GM12872 (cell line): ENCODE data around the gene SPDL1.

Experiments
- CTCF ChIP-seq: IDR thresholded peaks from 3 replicates; pipeline ENCODE4 v1.5.1; 2011; ENCODE audit warnings: low read depth, mild to moderate bottlenecking, low read length, moderate library complexity; ENCODE audit not compliant: insufficient read depth

The SPDL1 gene

DNA sequence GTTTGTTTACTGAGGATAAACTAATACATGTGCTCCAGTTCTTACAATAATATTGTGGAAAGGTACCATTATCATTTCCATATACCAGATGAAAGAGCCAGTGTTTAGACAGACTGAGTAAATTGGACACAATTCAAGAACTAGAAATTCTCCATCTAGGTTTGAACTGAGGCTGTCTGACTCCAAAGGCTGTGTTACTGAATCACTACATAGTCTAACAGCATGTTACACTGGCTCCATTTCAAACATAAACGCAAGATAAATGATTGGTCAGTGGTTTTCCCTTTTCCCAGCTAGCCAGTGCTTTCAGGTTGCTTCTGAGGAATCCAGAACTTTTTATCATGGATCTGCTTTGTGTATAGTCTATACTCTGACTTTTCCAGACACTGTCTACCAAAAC is 8.1 kb downstream of the SPDL1 start:
- no peak for TF ChIP-seq CTCF

DNA sequence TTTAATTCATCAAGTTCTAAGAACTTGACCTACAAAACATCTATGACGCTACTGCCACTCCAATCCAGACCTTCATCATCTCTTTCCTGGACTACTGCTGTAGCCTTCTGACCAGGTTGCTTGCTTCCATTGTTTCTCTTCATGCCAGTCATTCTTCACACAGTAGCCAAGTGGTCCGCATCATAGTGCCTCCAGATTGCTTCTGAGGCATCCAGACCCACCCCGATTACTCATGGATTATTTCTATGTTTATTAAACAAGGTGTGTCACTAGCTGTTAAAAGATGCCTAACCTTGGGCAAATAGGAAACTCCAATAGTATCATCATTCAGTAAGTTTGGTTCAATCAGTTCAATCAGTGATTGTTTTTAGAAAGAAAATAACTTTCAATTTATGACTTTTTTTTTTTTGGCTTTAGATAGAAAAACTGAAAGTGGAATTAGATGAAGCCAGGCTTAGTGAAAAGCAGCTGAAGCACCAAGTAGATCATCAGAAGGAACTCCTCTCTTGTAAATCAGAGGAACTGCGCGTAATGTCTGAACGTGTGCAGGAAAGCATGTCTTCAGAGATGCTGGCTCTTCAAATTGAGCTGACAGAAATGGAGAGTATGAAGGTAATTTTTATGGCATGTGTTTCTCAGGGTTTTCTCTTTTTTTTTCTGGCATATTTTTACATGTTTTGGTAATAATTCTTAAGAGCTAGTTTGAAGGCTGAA is 9.5 kb downstream of the SPDL1 start:
- no peak for TF ChIP-seq CTCF

DNA sequence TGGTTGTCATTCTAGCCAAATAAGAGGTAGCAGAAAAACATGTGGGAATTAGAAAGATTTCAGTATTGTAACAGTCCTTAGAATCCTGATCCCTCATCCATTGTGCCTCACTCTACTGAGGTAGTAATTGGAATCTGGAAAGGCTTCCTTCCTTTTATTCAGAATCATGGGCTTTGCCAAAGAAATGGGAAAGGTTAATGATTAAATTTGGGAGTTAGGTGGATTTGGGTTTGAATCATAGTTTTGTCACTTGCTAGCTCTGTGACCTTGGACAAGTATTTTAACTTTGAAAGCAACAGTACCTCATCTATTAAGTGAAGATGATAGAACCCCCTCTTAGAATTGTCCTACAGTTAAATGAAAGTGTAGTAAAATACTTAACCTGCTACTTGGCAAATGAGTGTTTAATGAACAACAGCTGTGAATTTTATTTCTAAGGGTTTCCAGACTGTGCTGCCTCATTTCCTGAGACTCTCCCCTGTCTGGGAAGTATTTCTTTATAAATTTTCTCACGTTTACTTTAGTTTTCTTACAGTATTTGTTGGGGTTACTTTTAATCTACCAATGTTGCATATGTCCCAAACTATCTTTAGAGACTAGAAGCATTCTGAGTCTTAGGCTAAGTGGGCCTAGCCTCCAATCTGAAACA is 11.7 kb downstream of the SPDL1 start:
- TF ChIP-seq CTCF, result no peak

- no peak for TF ChIP-seq CTCF
Observed at GRCh38 chr5:169599451-169599850, 15.9 kb downstream of the SPDL1 start.

DNA sequence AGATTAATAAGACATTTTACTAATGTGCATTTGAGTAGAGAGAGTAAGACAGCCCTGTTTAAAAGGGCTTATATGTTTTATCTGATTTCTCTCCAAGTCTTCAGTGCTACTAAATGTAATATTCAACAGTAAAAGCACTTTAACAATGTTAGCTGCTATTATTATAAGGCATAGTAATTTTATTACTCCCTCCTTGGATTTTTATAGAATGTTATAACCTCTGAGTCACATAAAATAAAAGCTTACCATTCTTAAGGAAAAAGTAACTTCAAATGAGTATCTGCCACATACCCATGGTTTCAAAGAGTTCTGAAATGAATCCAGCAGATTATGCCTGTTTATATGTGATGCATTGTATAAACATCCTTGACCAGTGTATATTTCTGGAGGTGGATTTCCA is 19.0 kb downstream of the SPDL1 start:
- TF ChIP-seq CTCF, result no peak

- no peak for TF ChIP-seq CTCF
Observed at GRCh38 chr5:169606279-169606678, 22.7 kb downstream of the SPDL1 start.

DNA sequence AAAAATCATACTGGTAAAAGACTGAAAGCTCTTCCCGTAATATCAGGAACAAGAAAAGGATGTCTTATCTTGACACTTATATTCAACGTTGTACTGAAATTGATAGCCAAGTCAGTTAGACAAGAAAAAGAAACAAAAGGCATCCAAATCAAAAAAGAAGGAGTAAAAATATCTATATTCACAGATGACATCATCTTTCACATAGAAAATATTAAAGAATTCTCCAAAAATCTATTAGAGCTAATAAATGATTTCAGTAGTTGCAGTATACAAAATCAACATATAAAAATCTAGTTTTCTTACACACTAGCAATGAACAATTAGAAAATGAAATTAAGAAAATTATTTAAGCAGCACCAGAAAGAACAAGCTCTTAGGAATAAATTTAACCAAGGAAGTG is 24.3 kb downstream of the SPDL1 start:
- TF ChIP-seq CTCF, result no peak
